Left kidney (tissue), 2 donors: ENCODE results near the gene FREY1. TPM values are rescaled to one million over a fixed set of nuclear protein-coding genes. Genes with fewer than 3 reads are reported as not detected.

ENCODE experiments used
- DNase-seq: peaks from one replicate; pipeline ENCODE4 v3.0.0-alpha.2; 2013
- polyA plus RNA-seq: library from polyadenylated mRNA; unstranded; fragments of 120-200 nt; gene quantifications from one replicate; pipeline ENCODE4 v1.2.1, GENCODE V29; 2013; ENCODE audit not compliant: insufficient read length

FREY1 gene
- polyA plus RNA-seq, 1 donor, result 0.18 TPM

GRCh38 chr11:45928535-45929215 is 21.6 kb upstream of the FREY1 start:
- DNase-seq, result no peak

DNA sequence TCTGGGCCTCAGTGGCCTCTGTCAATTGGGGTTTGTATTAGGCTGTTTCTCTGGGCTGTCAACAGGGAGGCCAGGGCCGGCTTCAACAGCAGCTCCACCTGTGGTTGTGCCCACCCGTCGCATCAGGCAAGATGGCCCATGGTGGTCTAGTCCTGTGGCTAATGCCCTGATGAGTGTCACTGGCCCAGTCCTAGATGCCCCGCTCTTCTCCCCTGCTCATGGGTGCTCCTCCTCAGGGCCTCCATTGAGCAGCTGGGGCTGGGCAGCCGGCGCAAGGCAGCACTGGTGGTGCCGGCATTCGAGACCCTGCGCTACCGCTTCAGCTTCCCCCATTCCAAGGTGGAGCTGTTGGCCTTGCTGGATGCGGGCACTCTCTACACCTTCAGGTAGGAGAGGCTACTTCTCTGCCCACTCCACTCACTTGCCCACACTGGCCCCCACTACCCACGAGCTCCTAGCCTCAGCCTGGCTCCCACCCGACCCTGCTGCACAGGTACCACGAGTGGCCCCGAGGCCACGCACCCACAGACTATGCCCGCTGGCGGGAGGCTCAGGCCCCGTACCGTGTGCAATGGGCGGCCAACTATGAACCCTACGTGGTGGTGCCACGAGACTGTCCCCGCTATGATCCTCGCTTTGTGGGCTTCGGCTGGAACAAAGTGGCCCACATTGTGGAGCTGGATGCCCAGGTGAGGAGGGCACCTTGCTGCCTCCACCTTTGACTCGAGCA is 20.8 kb upstream of the FREY1 start:
- DNase-seq, result no peak

GRCh38 chr11:45927332-45927683 is 20.2 kb upstream of the FREY1 start:
- DNase-seq, result no peak

DNA sequence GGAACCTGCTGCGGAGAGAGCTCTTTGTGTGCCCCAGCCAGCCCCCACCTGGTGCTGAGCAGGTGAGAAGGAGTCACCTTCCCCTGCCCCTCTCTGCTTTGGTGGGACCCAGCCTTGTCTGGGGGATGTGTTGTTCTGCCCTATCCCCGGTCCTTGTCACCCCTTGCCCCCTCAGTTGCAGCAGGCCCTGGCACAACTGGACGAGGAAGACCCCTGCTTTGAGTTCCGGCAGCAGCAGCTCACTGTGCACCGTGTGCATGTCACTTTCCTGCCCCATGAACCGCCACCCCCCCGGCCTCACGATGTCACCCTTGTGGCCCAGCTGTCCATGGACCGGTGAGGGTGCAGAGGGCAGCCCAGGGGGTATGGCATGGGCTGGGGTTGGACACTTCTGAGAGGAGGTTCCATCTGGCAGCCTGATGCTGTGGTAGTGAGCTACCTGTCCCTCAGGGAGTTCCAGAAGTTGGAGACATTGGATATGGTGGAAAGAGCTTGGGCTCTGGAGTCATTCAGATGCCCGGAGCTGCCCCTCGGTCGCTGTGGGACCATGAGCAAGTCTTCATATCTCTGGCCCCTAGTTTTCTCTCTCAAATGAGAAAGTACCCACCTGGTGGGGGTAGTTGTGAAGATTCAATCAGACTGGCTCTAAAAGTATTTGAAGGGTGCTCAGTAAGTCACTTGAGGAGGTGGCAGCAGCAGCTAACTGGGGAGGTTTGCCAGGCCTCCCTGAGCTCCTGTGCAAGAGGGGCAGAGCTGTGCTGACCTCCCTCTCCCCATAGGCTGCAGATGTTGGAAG is 19.7 kb upstream of the FREY1 start:
- no peak for DNase-seq

GRCh38 chr11:45926001-45926401 is 18.9 kb upstream of the FREY1 start:
- no peak for DNase-seq

DNA sequence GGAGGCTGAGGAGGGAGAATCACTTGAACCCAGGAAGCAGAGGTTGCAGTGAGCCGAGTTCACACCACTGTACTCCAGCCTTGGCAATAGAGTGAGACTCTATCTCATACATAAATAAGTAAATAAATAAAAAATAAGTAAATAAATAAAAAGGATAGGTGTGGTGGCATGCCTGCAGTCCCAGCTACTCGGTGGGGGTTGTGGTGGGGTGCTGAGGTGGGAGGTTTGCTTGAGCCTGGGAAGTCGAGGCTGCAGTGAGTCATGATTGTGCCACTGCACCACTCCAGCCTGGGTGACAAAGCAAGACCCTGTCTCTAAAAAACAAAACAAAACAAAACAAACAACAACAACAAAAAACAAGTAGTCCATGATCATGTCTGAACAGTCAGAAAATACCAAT is 18.5 kb upstream of the FREY1 start:
- DNase-seq, result no peak

- no peak for DNase-seq
Observed at GRCh38 chr11:45924927-45925326, 17.9 kb upstream of the FREY1 start.

GRCh38 chr11:45924036-45924915 is 17.2 kb upstream of the FREY1 start:
- DNase-seq, result no peak

- no peak for DNase-seq
Observed at GRCh38 chr11:45922425-45923082, 15.5 kb upstream of the FREY1 start, which contains the start of gene LARGE2. LARGE2 (plus strand) TSS chr11:45922656; CDS start chr11:45922883, 227 bp downstream.

GRCh38 chr11:45921561-45922424 is 14.7 kb upstream of the FREY1 start:
- no peak for DNase-seq

- no peak for DNase-seq
Observed at GRCh38 chr11:45920531-45921477, 13.7 kb upstream of the FREY1 start.

DNA sequence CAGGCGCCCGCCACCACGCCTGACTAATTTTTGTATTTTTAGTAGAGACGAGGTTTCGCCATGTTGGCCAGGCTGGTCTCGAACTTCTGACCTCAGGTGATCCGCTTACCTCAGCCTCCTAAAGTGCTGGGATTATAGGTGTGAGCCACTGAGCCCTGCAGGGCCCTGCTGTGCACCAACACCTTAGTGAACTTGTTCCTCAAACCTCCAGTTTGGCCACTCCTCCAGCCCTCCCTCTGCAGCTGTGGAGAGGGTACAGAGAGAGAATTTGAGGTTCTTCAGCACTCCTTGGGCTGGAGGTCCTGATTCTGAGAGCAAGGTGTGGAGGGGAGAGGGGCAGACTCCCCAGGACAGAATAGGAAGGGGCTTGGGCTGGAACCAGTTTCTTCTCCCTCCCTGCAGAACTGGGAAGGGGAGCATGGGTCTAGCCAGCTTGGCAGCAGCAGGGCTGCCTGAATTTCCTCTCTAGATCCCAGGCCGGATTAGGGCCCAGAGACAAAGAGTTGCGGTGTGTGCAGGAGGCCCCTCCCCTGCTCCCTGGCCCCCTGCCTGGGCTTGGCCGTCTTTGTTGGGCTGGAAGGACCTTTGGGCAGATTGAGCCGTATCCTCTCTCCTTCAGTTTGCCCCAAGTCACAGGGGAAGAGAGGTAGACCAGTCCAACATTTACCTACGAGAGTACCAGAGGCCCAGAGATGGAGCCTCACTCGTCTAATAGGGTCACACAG is 12.9 kb upstream of the FREY1 start:
- DNase-seq, result no peak

DNA sequence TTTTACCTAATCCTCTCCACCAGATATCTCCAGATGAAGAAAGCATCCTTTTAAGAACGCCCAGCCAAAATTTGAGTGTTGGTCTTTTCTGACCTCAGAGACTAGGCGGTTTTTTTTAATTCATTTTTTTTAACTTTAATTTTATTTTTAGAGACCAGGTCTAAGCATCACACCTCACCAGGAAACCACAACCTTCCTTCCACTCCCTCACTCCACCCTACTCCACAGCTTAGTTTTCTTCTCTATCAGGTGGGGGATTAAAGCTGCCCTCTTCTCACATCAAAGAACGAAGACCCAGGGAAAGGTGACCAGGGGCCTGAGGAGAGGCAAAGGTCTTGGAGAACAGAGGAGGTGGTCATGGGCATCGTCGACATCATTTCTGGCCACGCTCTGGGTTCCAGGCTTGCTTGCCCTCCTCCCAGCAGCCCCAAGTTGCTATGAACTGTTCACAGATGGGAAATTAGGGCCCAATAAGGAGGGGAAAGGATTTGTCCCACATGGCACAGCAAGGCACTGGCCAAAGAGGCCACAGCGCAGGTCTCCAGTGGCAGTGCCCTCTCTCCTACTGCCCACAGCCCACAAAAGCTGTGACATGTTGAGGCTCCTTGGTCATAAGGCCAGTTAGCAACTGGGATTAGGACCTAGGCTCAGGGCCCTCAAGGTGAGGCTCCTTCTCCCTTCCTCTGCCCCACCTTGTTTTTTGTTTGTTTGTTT is 12.0 kb upstream of the FREY1 start:
- DNase-seq, result no peak

DNA sequence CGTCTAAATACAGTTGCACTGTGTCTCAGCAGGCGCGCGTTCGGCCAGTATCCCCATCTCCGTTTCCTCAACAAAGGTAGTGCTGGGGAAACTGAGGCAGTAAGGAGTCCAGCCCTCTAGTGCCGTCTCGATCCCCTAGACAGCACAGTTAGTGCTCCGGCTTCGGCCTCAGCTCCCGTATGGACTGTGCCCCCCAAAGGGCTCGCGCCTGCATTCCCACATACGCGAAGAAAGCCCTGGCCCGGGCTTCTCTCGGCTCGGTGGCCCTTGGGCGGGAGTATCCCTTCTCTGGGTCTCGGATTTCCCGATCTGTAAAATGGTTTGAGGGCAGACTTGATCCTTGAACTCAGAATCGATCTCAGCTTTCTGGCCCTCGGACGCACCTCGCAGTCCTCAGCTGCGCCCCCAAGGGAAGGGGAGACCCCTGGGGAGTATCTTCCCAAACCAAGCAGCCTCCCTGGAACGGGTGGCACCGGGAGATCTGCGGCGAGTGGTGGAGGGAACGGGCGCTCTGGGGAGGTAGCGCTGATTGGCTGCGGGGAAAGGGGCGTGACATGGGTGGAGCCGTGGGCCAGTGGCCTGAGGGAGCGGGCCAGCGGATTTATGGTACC is 11.4 kb upstream of the FREY1 start:
- DNase-seq, result no peak

GRCh38 chr11:45917623-45918330 is 10.7 kb upstream of the FREY1 start, which contains the start of gene PEX16:
PEX16 (minus strand) TSS chr11:45917877; CDS start chr11:45917811, 66 bp downstream.
- DNase-seq, result peak; percentile 95

- DNase-seq, result no peak
Observed at GRCh38 chr11:45917286-45917622, 10.2 kb upstream of the FREY1 start.

GRCh38 chr11:45915446-45915845 is 8.4 kb upstream of the FREY1 start:
- DNase-seq, result no peak
